ENCODE measurements around the gene CNNM3.

GRCh38 chr2:96859099-96859649 is 43.1 kb downstream of the CNNM3 start:
- TF ChIP-seq CTCF (IDR thresholded peaks at IDR 0.05; ENCODE audit: low read depth, low read length) (no peak), MYC (IDR thresholded peaks at IDR 0.05; ENCODE audit: low read depth, low read length) (no peak), MAX (IDR thresholded peaks at IDR 0.05; ENCODE audit: low read depth, low read length) (no peak)

Measured in NB4 (cell line).